ENCODE measurements around the gene PDLIM1.

The PDLIM1 gene

DNA sequence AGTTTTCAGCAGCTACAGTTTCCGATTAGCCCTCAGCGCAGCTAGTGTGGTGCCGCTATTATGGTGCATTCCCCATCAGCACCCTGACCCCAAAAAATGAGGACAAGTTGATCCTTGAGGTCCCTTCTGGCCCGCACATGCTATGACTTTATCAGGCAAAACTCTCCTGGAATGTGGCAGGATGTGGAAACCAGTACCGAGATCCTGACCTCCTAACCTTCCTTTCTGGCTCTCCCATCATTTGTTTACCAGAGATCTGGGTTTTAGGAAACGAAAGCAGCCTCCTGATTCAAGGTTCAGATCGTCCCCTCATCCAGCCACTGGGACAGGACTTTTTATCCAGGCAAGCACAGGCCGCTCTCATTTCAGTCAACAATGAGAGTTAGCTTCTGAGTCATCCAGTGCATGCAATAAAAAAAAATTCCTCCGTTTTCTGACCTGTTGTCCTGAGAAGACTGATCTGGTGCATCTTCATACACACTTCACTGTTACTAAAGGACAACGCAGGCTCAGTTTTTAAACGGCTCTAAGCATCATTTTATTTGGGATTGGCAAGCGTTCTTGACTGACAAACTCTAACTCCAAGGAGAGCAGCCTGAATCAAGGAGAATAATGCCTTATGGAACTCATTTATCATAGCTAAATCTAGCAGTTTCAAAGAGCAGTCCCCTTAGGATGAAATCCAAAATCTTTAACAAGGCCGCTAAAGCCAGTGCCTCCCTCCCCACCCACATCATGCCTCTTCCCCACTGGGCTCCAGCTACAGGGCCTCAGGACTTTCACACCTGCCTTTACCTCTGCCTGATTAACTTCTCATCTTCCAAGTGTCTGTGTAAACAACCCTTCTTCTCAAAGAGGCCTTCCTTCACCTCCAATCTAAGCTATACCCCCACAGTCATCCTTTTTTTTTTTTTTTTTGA is 17.1 kb downstream of the PDLIM1 start:
- ATAC-seq = peak; percentile 90
- TF ChIP-seq TOX (CRISPR knock-in tag; IDR thresholded peaks at IDR 0.05; ENCODE audit: borderline replicate concordance) (no peak), TCF4 (CRISPR knock-in tag; IDR thresholded peaks at IDR 0.05; ENCODE audit: borderline replicate concordance) (no peak), ESRRG (CRISPR knock-in tag; IDR thresholded peaks at IDR 0.05) (no peak), CSDC2 (CRISPR knock-in tag; IDR thresholded peaks at IDR 0.05) (peak; percentile 80; the same call in 1 of the 2 replicates), ZNF565 (CRISPR knock-in tag; conservative IDR thresholded peaks at IDR 0.05; ENCODE audit: low read depth) (no peak), ARNTL (CRISPR knock-in tag; IDR thresholded peaks at IDR 0.05; ENCODE audit: borderline replicate concordance, low read depth) (no peak), BACH2 (CRISPR knock-in tag; IDR thresholded peaks at IDR 0.05; ENCODE audit: borderline replicate concordance) (no peak), RARB (CRISPR knock-in tag; IDR thresholded peaks at IDR 0.05) (no peak), ZC3H10 (CRISPR knock-in tag; IDR thresholded peaks at IDR 0.05) (no peak), ISL1 (CRISPR knock-in tag; IDR thresholded peaks at IDR 0.05) (peak; percentile 29; the same call in 1 of the 2 replicates), PPARA (CRISPR knock-in tag; IDR thresholded peaks at IDR 0.05; ENCODE audit: borderline replicate concordance) (no peak), ZFP30 (CRISPR knock-in tag; IDR thresholded peaks at IDR 0.05) (no peak), PATZ1 (CRISPR knock-in tag; IDR thresholded peaks at IDR 0.05; ENCODE audit: borderline replicate concordance) (no peak), ZFP3 (CRISPR knock-in tag; IDR thresholded peaks at IDR 0.05) (0 out of 2 replicates have a peak, but pooled peaks have one; percentile 33), ZNF70 (CRISPR knock-in tag; IDR thresholded peaks at IDR 0.05) (no peak), OSR1 (CRISPR knock-in tag; IDR thresholded peaks at IDR 0.05) (no peak)
- TF ChIP-seq, protein P1, sequence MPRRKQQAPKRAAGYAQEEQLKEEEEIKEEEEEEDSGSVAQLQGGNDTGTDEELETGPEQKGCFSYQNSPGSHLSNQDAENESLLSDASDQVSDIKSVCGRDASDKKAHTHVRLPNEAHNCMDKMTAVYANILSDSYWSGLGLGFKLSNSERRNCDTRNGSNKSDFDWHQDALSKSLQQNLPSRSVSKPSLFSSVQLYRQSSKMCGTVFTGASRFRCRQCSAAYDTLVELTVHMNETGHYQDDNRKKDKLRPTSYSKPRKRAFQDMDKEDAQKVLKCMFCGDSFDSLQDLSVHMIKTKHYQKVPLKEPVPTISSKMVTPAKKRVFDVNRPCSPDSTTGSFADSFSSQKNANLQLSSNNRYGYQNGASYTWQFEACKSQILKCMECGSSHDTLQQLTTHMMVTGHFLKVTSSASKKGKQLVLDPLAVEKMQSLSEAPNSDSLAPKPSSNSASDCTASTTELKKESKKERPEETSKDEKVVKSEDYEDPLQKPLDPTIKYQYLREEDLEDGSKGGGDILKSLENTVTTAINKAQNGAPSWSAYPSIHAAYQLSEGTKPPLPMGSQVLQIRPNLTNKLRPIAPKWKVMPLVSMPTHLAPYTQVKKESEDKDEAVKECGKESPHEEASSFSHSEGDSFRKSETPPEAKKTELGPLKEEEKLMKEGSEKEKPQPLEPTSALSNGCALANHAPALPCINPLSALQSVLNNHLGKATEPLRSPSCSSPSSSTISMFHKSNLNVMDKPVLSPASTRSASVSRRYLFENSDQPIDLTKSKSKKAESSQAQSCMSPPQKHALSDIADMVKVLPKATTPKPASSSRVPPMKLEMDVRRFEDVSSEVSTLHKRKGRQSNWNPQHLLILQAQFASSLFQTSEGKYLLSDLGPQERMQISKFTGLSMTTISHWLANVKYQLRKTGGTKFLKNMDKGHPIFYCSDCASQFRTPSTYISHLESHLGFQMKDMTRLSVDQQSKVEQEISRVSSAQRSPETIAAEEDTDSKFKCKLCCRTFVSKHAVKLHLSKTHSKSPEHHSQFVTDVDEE (CRISPR knock-in tag; IDR thresholded peaks at IDR 0.05) = no peak
- TF ChIP-seq, protein P2, sequence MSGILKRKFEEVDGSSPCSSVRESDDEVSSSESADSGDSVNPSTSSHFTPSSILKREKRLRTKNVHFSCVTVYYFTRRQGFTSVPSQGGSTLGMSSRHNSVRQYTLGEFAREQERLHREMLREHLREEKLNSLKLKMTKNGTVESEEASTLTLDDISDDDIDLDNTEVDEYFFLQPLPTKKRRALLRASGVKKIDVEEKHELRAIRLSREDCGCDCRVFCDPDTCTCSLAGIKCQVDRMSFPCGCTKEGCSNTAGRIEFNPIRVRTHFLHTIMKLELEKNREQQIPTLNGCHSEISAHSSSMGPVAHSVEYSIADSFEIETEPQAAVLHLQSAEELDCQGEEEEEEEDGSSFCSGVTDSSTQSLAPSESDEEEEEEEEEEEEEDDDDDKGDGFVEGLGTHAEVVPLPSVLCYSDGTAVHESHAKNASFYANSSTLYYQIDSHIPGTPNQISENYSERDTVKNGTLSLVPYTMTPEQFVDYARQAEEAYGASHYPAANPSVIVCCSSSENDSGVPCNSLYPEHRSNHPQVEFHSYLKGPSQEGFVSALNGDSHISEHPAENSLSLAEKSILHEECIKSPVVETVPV (CRISPR knock-in tag; IDR thresholded peaks at IDR 0.05) = no peak
- TF ChIP-seq, protein P3, sequence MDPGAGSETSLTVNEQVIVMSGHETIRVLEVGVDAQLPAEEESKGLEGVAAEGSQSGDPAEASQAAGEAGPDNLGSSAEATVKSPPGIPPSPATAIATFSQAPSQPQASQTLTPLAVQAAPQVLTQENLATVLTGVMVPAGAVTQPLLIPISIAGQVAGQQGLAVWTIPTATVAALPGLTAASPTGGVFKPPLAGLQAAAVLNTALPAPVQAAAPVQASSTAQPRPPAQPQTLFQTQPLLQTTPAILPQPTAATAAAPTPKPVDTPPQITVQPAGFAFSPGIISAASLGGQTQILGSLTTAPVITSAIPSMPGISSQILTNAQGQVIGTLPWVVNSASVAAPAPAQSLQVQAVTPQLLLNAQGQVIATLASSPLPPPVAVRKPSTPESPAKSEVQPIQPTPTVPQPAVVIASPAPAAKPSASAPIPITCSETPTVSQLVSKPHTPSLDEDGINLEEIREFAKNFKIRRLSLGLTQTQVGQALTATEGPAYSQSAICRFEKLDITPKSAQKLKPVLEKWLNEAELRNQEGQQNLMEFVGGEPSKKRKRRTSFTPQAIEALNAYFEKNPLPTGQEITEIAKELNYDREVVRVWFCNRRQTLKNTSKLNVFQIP (CRISPR knock-in tag; IDR thresholded peaks at IDR 0.05; ENCODE audit: borderline replicate concordance, low read depth) = no peak

DNA sequence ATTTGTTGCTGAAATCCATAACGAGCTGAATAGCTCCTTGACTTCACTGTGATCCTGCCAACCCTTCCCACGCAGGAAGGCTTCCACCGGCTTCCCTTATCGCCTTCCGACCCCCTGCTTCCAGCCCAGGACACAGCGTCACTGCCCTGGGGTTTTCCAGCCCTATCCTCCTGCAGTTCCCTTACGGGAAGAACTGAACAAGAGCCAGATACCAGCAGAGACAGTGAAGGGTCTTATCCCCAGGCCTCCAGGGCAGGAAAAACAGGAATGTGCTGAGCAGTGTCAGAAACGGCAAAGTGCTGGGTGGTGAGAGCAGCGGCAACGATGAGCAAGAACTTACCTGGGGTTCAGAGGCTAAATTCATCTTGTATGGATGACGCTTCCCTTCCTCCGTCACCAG is 22.4 kb downstream of the PDLIM1 start:
- ATAC-seq = no peak; the same call in 2 of the 3 replicates
- peak; percentile 87 for TF ChIP-seq SNAI2 (CRISPR knock-in tag; IDR thresholded peaks at IDR 0.05)
- TF ChIP-seq PATZ1 (CRISPR knock-in tag; IDR thresholded peaks at IDR 0.05; ENCODE audit: borderline replicate concordance) = no peak
- TF ChIP-seq, protein P4, sequence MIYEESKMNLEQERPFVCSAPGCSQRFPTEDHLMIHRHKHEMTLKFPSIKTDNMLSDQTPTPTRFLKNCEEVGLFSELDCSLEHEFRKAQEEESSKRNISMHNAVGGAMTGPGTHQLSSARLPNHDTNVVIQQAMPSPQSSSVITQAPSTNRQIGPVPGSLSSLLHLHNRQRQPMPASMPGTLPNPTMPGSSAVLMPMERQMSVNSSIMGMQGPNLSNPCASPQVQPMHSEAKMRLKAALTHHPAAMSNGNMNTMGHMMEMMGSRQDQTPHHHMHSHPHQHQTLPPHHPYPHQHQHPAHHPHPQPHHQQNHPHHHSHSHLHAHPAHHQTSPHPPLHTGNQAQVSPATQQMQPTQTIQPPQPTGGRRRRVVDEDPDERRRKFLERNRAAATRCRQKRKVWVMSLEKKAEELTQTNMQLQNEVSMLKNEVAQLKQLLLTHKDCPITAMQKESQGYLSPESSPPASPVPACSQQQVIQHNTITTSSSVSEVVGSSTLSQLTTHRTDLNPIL (CRISPR knock-in tag; IDR thresholded peaks at IDR 0.05; ENCODE audit: low read depth) = no peak
- no peak for TF ChIP-seq PPARA (CRISPR knock-in tag; IDR thresholded peaks at IDR 0.05; ENCODE audit: borderline replicate concordance)
- no peak for TF ChIP-seq TOX (CRISPR knock-in tag; IDR thresholded peaks at IDR 0.05; ENCODE audit: borderline replicate concordance)
- TF ChIP-seq ZNF70 (CRISPR knock-in tag; IDR thresholded peaks at IDR 0.05) = no peak
- TF ChIP-seq ARNTL (CRISPR knock-in tag; IDR thresholded peaks at IDR 0.05; ENCODE audit: borderline replicate concordance, low read depth) = no peak
- peak; percentile 65; the same call in 1 of the 2 replicates for TF ChIP-seq CSDC2 (CRISPR knock-in tag; IDR thresholded peaks at IDR 0.05)
- peak; percentile 66 for TF ChIP-seq ISL1 (CRISPR knock-in tag; IDR thresholded peaks at IDR 0.05)
- no peak for TF ChIP-seq ZC3H10 (CRISPR knock-in tag; IDR thresholded peaks at IDR 0.05)
- no peak for TF ChIP-seq OSR1 (CRISPR knock-in tag; IDR thresholded peaks at IDR 0.05)
- no peak for TF ChIP-seq ZNF565 (CRISPR knock-in tag; conservative IDR thresholded peaks at IDR 0.05; ENCODE audit: low read depth)
- TF ChIP-seq RARB (CRISPR knock-in tag; IDR thresholded peaks at IDR 0.05) = no peak
- TF ChIP-seq, protein P1 (CRISPR knock-in tag; IDR thresholded peaks at IDR 0.05) = no peak
